SW 1271 (cell line): ENCODE measurements around the gene SLC17A2.
"Not testable (repeated sequence)": the region's sequence is repeated elsewhere in the genome, so short reads cannot be mapped to it uniquely, and the experiment has no call there.

ENCODE experiments used
- DNase-seq, 2 experiments: peaks; one replicate each; lab custom pipeline; 2025; lab: John Stamatoyannopoulos, UW

The SLC17A2 gene

DNA sequence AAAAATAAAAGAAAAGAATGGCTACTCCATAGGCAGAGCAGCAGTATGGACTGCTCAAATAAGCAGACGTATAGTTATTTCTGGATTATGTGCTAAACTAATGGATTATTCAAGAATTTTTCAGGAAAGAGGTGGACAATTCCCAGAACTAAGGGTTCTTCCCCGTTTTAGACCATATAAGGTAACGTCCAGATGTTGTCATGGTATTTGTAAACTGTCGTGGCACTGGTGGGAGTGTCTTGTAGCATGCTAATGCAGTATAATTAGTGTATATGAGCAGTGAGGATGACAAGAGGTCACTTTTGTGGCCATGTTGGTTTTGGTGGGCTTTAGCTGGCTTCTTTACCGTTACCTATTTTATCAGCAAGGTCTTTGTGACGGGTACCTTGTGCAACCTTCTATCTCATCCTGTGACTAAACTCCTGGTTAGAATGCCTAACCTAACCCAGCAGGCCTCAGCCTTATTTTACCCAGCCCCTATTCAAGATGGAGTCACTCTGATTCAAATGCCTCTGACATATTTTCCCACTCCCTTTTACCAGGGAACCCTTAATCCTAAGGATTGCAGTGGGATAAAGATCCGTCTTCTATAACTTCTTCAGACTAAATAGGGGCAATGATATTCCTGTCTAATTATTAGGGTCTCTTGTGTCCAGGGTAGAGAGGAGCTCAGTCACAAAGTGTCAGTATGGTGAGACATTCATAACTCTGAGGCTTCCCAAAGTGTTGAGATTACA, 21.0 kb upstream of the SLC17A2 start:
- DNase-seq, result no peak

GRCh38 chr6:25950297-25950696, 19.8 kb upstream of the SLC17A2 start:
- no peak for DNase-seq

DNA sequence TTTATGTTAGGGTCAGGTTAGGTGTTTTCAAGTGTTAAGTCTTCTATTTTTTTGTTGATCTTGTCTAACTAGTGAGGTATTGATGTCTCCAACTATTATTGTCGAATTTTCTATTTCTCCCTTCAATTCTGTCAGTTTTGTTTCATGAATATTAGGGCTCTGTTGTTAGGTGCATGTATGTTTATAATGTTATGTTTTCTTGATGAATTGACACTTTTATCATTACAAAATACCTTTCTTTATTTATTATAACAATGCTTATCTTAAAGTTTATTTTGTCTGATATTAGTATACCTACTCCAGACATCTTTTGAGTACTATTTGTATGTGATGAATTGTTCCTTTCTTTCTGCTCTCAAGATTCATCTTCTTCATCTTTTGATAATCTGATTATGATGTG, 19.2 kb upstream of the SLC17A2 start:
- DNase-seq, result no peak

GRCh38 chr6:25947492-25947891, 17.0 kb upstream of the SLC17A2 start:
- DNase-seq, result not testable (repeated sequence)

- no peak for DNase-seq
Measured at GRCh38 chr6:25946631-25947030, 16.1 kb upstream of the SLC17A2 start.

- DNase-seq, result not testable (repeated sequence)
Measured at GRCh38 chr6:25945738-25946137, 15.2 kb upstream of the SLC17A2 start.

DNA sequence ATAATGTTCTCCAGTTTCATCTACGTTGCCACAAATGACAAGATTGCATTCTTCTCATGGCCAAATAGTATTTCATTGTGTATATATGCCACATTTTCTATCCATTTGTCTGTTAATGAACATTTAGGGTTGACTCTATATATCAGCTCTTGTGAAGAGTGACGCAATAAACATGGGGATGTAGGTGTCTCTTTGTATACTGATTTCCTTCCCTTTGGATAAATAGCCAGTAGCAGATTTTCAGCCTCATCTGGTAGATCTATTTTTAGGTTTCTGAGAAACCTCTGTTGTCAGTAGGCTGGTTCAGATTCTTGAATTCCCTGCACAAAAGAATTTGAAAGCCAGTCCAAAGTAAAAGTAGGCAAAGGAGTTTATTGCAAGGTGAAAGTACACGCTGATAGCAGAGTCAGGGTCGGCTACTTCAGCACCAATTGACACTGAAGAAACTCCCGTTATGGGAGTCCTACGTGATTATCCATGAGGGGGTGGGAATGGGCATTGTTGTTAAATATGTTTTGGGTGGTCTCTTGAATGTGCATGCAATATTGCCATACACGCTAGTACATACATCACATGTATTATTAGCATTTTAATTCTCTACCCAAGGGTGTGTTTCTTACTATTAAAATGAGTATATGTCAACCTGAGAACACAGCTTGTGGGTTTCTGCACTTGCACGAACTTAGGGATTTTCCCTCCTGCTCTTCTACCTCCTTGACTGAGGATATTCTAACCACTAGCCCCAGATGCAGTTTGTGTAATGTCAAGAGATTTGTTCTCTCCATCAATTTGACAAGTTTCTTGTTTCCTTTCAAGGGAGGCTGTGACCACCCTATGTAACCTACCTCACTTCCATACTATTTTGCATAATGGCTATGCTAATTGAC, 14.4 kb upstream of the SLC17A2 start:
- DNase-seq, result no peak

- no peak for DNase-seq
Measured at GRCh38 chr6:25943887-25944286, 13.4 kb upstream of the SLC17A2 start.

- peak in 1 of 2 experiments; percentile 45 for DNase-seq
Measured at GRCh38 chr6:25942561-25943147, 12.2 kb upstream of the SLC17A2 start.

DNA sequence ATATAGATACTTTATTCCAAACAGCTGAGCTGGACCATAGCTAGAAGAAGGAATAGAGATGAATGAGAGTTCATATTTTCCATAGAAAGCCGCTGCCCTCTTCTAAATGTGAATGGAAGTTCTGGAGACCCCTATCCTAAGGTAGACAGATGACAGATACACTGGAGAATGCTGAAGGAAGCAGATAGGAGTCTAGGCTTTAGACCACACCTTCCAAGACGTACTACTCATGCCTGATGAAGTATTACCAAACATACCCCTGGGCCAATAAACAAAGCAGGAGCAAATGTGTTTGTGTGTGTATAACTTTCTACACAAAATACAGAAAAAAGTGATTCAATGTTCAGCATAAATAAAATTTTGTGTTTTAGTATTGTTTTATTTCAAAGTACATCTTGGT, 9.1 kb upstream of the SLC17A2 start:
- DNase-seq, result no peak

- DNase-seq, result no peak
Measured at GRCh38 chr6:25935953-25936352, 5.5 kb upstream of the SLC17A2 start.

GRCh38 chr6:25934735-25935313, 4.3 kb upstream of the SLC17A2 start:
- no peak for DNase-seq

DNA sequence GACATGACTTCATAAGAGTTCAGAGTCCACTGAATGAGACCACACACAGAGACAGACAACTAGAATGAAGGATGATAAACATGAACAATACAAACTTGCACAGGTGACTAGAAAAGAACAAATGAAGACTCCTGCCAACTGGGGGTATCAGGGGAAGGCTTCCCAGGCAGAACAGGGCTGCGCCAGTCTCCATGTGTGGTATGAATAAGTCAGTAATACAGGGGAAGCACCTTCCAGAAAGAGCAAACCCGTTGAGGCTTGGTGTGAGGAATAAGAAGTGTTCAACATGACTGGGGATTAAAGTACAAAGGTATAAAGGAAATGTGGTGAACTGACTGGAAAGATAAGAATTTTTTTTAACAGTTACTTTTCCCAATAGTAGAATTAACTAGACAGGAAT, 3.7 kb upstream of the SLC17A2 start:
- DNase-seq, result no peak

GRCh38 chr6:25931411-25931709, 869 bp upstream of the SLC17A2 start:
- DNase-seq, result no peak

DNA sequence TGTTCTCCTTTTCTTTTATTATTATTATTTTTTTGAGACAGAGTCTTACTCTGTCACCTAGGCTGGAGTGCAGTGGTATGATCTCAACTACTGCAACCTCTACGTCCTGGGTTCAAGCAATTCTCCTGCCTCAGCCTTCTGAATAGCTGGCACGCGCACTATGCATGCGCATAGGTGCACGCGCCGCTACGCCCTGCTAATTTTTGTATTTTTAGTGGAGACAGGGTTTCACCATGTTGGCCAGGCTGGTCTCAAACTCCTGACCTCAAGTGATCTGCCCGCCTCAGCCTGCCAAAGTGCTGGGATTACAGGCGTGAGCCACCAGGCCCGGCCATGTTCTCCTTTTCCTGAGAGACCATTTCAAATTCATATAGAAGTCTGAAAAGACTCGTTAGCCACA, 706 bp downstream of the SLC17A2 start:
- DNase-seq, result not testable (repeated sequence)

- no peak for DNase-seq
Measured at GRCh38 chr6:25928562-25929324, 1.7 kb downstream of the SLC17A2 start.

DNA sequence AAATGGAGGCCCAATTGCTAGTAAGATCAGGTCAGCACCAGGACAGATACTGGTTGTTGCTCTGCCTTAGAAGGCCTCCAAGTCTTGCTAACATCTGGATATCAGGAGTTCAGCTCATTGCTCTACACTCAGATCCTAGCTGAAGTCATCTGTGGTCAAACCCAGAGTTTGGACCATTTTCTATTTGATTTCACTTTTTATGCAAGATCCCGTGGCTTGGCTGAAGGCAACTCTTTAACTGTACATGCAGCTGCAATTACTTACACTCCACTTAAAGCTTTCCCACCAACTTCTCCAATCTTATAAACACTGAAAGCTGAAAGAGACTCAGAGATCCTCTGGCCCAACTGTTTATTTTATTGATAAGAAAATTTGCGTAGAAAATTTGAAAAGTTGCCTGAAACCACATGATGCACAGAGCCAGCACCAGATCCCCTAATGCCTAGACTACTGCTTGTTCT, 2.7 kb downstream of the SLC17A2 start:
- no peak for DNase-seq

DNA sequence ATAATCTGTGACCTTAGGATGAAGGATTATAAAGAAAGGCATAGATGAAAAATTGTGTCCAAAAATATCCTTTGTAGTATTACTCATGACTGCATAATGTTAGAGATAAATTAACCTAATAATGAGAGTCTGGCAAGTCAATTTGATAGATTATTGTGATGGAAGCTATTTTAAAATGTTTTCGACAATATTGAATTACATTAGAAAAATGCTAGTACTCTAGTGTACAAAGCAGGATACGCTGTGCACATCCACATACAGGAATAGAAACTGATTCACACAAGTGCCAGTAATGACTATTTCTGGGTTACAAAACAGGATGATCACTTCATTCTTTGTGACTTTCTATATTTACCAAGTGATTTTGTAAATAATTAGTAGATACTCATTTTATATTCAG, 3.3 kb downstream of the SLC17A2 start:
- DNase-seq, result no peak

- no peak for DNase-seq
Measured at GRCh38 chr6:25925876-25926275, 4.6 kb downstream of the SLC17A2 start.

DNA sequence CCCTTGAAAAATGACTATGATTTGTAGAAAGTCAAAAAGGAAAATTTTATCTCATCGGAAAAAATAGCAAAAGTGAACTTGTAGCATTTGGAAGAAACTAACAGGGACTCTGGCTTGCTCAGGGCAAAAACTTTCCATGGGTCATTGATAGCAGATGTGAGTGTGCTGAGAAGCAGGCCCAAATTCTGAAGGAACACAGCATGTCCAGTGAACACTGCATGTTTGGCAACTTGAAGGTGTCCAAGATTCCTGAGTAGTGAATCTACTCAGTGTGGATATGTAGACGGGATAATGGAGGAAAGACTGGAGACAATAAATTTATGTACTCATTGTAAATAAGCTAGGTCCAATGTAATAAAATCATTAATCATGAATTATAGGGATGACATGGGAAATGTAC, 8.2 kb downstream of the SLC17A2 start:
- DNase-seq, result no peak

- DNase-seq, result no peak
Measured at GRCh38 chr6:25921525-25922203, 8.8 kb downstream of the SLC17A2 start.
